ENCODE measurements around the gene GRIA1. TPM values are rescaled to one million over a fixed set of nuclear protein-coding genes. Genes with fewer than 3 reads are reported as not detected.

Gene GRIA1
- total RNA-seq, 1 donor from 2014 or later = not detected

- no peaks in the 10 kb centered on the region for H3K9me3 Mint-ChIP-seq (ENCODE audit: unreplicated experiment)
- no peaks in the 10 kb centered on the region for H3K4me1 Mint-ChIP-seq (ENCODE audit: low read depth, unreplicated experiment)
- TF ChIP-seq, protein P1, sequence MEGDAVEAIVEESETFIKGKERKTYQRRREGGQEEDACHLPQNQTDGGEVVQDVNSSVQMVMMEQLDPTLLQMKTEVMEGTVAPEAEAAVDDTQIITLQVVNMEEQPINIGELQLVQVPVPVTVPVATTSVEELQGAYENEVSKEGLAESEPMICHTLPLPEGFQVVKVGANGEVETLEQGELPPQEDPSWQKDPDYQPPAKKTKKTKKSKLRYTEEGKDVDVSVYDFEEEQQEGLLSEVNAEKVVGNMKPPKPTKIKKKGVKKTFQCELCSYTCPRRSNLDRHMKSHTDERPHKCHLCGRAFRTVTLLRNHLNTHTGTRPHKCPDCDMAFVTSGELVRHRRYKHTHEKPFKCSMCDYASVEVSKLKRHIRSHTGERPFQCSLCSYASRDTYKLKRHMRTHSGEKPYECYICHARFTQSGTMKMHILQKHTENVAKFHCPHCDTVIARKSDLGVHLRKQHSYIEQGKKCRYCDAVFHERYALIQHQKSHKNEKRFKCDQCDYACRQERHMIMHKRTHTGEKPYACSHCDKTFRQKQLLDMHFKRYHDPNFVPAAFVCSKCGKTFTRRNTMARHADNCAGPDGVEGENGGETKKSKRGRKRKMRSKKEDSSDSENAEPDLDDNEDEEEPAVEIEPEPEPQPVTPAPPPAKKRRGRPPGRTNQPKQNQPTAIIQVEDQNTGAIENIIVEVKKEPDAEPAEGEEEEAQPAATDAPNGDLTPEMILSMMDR (IDR thresholded peaks at IDR 0.05; ENCODE audit: partially characterized antibody, unreplicated experiment) = no peak
- no peak overlapping the region for H3K4me3 Mint-ChIP-seq (ENCODE audit: unreplicated experiment)
- DNase-seq = no peak
- no peaks in the 10 kb centered on the region for H3K27me3 Mint-ChIP-seq (ENCODE audit: unreplicated experiment)
- H3K36me3 Mint-ChIP-seq (ENCODE audit: unreplicated experiment) = no peaks in the 10 kb centered on the region
- no peak overlapping the region for H3K27ac Mint-ChIP-seq (ENCODE audit: unreplicated experiment)
Observed at GRCh38 chr5:153537207-153537606, 46.7 kb downstream of the GRIA1 start.

DNA sequence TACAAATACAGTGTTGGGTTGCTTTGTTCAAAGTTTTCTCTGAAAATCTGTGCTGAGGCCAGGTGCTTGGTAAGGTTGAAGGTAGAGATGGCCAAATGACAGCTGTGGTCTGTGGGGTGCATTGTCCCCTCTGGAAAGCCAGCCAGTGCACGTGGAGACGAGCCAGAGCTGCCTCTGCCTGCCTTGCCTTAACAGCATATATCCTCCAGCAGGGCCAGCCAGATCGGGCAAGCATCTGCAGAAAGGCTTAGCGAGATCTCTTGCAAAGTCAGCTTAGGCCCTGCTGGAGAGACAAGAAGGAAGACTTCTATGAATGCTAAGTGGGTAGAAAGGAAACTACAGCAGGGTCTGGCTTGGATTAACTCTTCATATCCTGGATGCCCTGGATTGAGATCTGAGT is 49.5 kb downstream of the GRIA1 start:
- peaks cover under 1% of the 10 kb centered on the region for H3K9me3 Mint-ChIP-seq (ENCODE audit: unreplicated experiment)
- no peaks in the 10 kb centered on the region for H3K4me1 Mint-ChIP-seq (ENCODE audit: low read depth, unreplicated experiment)
- H3K36me3 Mint-ChIP-seq (ENCODE audit: unreplicated experiment) = no peaks in the 10 kb centered on the region
- peaks cover under 1% of the 10 kb centered on the region for H3K27me3 Mint-ChIP-seq (ENCODE audit: unreplicated experiment)
- no peak overlapping the region for H3K4me3 Mint-ChIP-seq (ENCODE audit: unreplicated experiment)
- no peak for DNase-seq
- H3K27ac Mint-ChIP-seq (ENCODE audit: unreplicated experiment) = no peak overlapping the region
- TF ChIP-seq, protein P1 (IDR thresholded peaks at IDR 0.05; ENCODE audit: partially characterized antibody, unreplicated experiment) = no peak

DNA sequence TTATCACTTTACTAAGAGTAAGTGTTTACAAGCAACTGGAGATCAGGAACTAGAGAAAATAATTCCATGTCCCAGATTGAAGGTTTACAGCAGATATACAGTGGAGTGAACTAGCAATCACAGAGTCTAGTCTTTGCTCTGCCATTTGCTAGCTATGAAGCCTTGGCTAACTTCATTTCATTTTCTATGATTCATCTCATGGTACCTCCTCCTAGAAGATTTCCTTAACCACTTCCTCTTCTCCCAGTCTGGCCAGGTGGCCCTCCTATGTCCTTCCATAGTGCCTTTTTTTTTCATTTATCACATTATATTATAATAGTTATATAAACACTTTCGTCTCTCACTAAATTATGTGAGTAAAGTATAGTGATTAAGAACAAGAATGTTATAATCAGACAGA is 52.1 kb downstream of the GRIA1 start:
- peaks cover 2% of the 10 kb centered on the region for H3K27me3 Mint-ChIP-seq (ENCODE audit: unreplicated experiment)
- no peaks in the 10 kb centered on the region for H3K36me3 Mint-ChIP-seq (ENCODE audit: unreplicated experiment)
- TF ChIP-seq, protein P1 (IDR thresholded peaks at IDR 0.05; ENCODE audit: partially characterized antibody, unreplicated experiment) = no peak
- no peak overlapping the region for H3K4me3 Mint-ChIP-seq (ENCODE audit: unreplicated experiment)
- no peak for DNase-seq
- H3K4me1 Mint-ChIP-seq (ENCODE audit: low read depth, unreplicated experiment) = peaks cover 2% of the 10 kb centered on the region
- peaks cover 1% of the 10 kb centered on the region for H3K9me3 Mint-ChIP-seq (ENCODE audit: unreplicated experiment)
- no peak overlapping the region for H3K27ac Mint-ChIP-seq (ENCODE audit: unreplicated experiment)

GRCh38 chr5:153543288-153543687 is 52.8 kb downstream of the GRIA1 start:
- TF ChIP-seq, protein P1 (IDR thresholded peaks at IDR 0.05; ENCODE audit: partially characterized antibody, unreplicated experiment) = no peak
- DNase-seq = no peak
- Mint-ChIP-seq H3K27me3 (ENCODE audit: unreplicated experiment) (peaks cover 2% of the 10 kb centered on the region), H3K27ac (ENCODE audit: unreplicated experiment) (no peak overlapping the region), H3K4me1 (ENCODE audit: low read depth, unreplicated experiment) (peaks cover 2% of the 10 kb centered on the region), H3K36me3 (ENCODE audit: unreplicated experiment) (no peaks in the 10 kb centered on the region), H3K9me3 (ENCODE audit: unreplicated experiment) (peaks cover 1% of the 10 kb centered on the region), H3K4me3 (ENCODE audit: unreplicated experiment) (no peak overlapping the region)

GRCh38 chr5:153543959-153544470 is 53.5 kb downstream of the GRIA1 start:
- Mint-ChIP-seq H3K36me3 (ENCODE audit: unreplicated experiment) (no peaks in the 10 kb centered on the region), H3K27ac (ENCODE audit: unreplicated experiment) (no peak overlapping the region), H3K4me3 (ENCODE audit: unreplicated experiment) (no peak overlapping the region), H3K4me1 (ENCODE audit: low read depth, unreplicated experiment) (peaks cover 2% of the 10 kb centered on the region), H3K27me3 (ENCODE audit: unreplicated experiment) (peaks cover 2% of the 10 kb centered on the region), H3K9me3 (ENCODE audit: unreplicated experiment) (peaks cover 1% of the 10 kb centered on the region)
- TF ChIP-seq, protein P1 (IDR thresholded peaks at IDR 0.05; ENCODE audit: partially characterized antibody, unreplicated experiment) = no peak
- DNase-seq = no peak
